ENCODE data around the gene ECSCR.

Gene ECSCR

DNA sequence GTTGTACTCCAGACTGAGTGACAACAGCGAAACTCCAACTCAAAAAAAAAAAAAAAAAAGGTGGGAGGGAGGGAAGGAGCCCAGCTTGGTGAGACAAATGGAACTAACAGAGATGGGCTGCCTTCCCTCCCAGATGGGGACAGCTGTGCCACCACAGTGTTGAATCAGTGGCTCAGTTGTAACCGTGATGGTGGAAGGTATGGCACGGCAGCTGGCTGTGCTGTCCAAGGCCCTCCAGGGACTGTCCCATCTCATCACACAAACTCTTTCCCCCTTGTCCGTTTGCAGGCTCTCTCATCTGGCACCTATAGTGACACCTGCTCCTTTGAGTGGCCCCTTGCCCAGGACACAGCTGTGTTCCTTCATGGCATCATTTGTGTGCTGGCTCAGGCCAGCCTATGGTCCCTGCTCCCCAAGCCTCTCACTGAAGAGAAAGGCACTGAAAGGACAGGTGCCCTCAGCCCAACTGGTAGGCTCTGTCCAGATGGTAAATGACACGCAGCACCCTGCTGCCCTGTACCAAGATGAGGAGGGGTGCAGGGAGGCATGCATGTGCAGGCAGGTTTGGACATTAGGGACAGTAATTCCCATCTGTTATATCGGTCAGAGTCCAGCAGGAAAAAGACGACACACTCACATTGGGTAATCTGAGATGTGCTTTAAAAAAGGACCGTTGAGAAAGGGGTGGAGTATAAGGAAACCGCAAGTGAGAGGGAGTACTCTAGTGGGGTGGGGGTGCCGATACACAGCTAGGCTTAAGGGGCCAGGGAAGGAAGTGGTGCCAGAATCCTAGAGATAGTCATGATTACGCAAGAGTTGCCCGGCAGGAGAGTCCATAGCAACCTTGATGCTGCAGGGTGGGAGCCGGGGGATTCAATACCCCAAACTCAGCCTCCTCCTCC is 12.6 kb upstream of the ECSCR start:
- DNase-seq (ENCODE audit: low read depth in 2 of 3, low spot score in 2 of 3), result no peak

DNA sequence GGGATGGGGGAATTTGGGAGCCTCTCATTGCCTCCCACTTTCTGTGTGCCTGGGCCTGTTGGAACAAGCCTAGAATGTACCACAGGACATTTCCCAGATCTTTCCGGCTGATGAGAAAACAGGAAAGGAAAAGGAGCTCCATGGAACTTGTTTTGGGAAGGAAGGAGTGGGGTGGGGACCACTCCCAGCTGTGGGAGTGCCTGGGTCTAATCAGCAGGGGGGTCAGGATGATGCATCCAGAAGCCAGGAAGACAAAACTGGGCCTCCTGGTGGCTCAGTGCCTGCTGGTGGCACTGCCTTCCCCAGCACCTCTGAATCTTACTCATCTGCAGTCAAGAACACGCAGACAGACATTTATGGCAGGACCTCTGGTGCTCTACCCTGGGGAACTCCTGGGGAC is 11.0 kb upstream of the ECSCR start:
- no peak for DNase-seq (ENCODE audit: low read depth in 2 of 3, low spot score in 2 of 3)

DNA sequence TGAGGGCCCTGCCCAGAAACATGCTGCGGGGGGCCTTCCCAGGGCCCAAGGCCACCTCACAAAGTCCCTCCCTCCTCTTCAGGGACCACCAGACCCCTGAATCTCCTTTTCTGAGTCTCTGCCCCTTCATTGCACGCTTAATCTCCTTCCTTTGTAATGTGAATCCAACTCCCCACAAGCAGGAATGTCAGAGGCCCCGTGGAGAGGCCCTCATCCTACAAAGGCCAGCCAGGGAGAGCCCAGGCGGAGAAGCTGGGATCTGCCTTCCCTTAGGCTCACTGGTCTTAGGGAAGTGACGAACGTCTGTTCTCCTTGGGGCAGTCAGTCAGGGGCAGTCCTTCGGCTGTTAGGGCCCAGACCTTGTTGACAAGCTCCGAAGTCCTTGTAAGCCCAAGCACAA is 10.6 kb upstream of the ECSCR start:
- DNase-seq (ENCODE audit: low read depth in 2 of 3, low spot score in 2 of 3), result no peak

DNA sequence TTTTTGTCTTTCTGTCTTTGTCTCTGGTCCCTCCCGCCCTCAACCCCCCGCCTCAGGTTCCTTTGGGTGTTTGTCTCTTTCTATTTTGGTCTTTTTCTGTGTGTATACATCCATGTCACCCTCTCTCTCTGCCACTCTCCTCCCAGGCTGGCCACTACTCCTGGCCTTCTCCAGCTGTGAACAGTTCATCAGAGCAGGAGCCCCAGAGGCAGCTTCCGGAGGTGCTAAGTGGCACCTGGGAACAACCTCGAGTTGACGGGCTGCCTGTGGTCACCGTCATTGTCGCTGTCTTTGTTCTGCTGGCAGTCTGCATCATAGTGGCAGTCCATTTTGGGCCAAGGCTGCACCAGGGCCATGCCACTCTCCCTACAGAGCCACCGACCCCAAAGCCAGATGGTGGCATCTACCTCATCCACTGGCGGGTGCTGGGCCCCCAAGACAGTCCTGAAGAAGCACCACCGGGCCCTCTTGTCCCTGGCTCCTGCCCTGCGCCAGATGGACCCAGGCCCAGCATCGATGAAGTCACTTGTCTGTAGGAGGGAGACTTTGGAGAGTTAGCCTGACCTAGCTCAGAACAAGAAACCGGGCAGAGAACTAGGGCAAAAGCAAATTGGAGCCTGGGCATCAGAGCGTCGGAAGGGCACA is 10.0 kb upstream of the ECSCR start:
- no peak for DNase-seq (ENCODE audit: low read depth in 2 of 3, low spot score in 2 of 3)

DNA sequence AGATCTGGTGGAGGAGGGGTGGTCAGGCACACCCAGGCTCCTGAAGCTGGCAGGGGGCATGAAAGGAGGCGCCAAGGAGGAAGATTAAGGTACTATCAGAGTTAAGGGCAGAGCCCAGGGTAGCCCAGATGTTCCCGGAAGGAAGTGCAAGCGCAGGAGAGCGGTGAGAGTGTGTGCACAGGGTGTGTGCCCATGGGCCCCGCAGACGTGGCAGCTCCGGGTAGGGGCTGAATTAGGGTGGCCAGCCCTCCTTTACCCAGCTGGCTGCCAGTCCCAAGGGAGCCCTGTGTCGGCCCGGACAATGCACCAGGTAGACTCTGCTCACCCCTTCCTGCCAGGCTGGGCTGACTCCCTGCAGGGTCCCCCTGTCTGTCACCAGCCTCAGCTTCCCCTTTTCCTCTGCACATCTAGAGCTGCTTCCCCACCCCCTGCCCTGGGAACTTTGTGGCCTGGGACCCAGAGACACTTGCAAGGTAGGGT is 8.3 kb upstream of the ECSCR start, which contains the start of gene SMIM33:
Gene SMIM33 (plus strand): TSS at position 184 of the 480 bp plus-strand sequence. CDS start 118 bp downstream, at position 302.
- no peak for DNase-seq (ENCODE audit: low read depth in 2 of 3, low spot score in 2 of 3)

DNA sequence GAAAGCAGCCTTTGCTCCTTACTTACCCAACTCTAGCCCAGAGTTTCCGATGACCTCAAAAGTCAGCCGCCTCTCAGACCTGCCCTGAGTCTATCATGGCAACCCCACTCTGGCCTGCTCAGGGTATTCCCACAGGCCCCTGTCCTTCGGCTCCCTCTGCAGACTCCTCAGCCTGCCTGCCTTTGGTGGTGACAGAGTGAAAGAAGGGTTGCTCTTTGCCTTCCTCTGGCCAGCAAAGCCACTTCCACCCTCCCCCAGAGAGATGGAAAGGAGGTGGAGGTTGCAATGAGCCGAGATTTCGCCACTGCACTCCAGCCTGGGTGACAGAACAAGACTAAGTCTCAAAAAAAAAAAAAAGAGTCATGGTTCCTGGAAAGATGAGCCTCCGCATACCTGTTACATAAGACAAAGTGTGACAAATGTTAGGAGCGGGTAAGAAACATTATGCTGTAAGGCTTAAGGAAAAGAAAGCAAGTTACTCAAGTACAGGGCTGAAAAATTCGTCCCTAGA is 5.9 kb upstream of the ECSCR start:
- DNase-seq (ENCODE audit: low read depth in 2 of 3, low spot score in 2 of 3), result no peak

DNA sequence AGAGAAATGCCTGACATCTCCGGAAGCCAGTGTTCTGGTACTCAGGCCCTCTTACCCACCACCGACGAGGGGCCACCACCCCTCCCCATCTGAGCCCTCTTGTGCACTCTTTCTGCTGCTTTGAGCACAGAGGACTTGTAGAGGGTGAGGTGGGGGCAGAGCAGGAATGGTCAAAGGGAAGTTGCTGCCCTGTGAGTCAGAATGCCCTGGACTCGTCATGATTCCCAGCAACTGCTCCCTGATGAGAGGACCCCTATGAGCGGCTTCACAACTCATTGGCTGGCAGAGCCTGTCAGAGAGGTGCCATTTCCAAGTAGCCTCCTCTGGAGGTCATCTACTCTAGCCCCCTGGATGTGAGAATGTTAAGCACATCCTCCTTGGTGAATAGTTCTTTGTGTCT is 845 bp downstream of the ECSCR start:
- no peak for DNase-seq (ENCODE audit: low read depth in 2 of 3, low spot score in 2 of 3)

DNA sequence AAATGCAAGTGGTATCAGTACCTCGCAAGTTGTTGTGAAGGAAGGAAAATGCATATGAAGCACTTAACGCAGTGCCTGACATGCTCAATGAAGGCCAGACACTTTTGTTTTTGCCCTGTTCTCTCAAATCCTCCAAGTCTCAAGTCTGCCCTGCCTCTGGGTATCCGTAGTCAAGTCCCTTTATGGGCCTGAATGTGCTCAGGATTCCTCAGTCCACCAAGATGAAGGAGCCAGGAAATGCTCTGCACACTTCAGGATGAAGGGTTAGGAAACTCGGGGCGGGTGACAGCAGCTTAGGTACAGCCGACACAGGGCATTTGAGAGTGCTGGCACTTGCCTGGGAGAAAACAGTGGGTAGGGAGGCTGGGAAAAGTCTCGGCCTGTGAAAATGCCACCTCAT is 1.4 kb downstream of the ECSCR start:
- DNase-seq (ENCODE audit: low read depth in 2 of 3, low spot score in 2 of 3), result no peak

DNA sequence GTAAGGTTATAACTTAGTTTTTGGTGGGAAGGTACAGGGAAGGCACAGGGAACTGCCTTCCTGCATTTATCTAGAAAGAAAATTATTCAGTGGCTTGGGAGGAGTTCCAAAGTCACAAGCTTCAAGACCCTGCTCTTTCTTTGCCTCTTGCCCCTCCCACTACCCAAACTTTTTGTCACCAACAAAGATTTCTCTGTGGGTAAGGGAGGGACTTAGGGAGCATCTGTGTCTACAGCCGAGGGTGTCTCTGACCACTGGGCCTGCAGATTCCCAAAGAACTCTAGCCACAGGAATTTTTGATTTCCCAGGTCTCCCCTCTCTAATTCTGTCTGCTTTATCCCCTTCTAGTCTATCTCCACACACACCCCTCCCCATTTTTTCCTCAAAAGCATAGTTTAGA is 2.1 kb downstream of the ECSCR start:
- DNase-seq (ENCODE audit: low read depth in 2 of 3, low spot score in 2 of 3), result no peak

DNA sequence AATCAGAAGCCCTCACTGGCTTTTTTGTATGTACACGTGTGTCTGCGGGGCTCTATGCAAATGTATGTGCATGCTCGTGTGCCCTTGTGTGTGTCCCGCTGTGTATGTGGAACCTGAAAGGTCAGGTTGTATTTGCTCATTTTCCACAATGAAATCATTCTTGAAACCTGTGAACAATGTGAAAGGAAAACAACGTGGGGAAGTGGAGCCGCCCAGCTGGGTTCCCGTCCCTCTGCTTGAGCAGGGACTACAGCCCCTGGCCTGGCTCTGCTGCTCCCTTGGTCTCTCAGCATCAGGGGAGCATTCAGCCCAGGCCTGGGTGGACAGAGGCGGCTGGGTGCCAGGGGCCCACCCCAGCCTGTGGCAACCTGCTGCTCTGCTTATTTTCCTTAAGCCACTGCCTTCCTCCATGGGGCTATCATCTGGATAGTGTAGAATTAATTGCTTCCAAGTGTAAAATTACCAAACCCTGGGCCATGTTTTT is 3.0 kb downstream of the ECSCR start:
- no peak for DNase-seq (ENCODE audit: low read depth in 2 of 3, low spot score in 2 of 3)

DNA sequence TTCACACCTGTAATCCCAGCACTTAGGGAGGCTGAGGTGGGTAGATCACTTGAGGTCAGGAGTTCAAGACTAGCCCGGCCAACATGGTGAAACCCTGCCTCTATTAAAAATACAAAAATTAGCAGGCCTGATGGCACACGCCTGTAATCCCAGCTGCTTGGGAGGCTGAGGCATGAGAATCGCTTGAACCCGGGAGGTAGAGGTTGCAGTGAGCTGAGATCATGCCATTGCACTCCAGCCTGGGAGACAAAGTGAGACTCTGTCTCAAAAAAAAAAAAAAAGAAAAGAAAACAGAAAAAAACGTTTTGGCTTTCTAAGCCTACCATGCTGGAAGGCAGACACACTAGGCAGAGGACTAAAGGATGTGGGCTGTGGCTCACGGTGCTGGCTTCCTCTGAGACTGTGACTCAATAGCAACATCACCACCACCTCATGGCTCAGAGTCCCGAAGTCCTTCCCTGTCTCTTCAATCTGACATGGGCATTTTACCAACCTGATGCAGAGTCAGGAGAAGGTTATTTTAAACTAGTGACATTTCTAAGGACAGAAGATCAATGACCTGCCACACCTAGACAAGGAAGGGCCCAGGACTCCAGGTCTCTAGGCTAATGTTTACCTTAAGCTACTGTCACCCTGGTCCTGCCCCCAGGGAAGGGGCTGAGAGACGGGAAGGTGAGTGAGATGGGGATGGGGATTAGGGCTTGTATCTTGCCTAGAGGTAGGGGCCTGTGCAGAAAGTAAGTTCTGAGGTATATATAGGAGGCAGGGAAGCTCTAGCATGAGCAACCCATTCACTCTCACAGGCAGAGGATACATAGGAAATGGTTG is 3.7 kb downstream of the ECSCR start:
- no peak for DNase-seq (ENCODE audit: low read depth in 2 of 3, low spot score in 2 of 3)

DNA sequence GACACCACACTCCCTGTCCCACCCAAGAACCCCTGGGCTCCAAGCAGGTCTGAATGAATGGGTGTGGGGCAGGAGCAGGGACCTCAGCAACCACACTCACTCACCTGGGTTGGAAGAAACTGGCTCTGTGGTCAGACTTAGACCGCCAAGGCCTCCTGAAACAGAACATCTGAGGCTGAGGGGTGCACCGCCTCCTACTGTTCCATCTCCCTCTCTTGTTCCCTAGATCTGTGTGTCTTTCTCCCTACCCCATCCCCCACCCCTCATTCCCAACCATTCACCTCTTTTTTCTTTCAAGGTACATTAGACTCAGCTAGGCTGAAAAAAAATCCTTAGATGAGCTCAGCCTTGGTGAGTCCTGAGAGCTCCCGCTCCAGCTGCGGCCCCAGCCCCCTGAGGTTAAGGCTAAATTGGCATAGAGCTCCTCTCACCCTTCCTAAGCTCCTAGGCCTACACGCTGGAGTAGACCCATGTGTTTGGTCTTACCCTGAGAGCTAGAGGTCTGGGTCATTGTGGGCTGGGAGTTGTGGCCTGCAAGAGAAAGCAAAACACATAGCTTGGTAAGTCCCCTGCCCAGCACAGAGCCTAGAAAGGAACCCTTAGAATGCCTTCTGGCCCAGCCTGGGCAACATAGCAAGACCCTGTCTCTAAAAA is 4.8 kb downstream of the ECSCR start:
- no peak for DNase-seq (ENCODE audit: low read depth in 2 of 3, low spot score in 2 of 3)

DNA sequence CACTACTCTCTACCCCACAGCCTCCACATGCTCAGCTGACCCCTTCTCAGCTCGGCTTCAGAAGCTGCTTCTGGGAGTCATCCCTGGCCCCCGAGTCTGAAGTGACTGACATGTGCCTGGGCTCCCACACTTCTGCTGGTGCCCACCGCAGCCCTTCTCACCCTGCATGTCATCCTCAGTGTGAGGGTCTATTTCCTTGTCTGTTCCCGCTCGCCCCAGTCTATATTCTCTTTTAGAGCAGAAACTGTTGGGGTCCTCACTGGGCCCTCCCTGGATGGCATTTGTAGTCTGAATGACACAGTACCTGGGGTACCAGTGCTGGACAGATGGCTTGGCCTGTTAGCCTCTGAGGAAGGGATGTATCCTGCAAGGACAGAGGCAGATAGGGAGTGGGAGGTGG is 5.3 kb downstream of the ECSCR start:
- DNase-seq (ENCODE audit: low read depth in 2 of 3, low spot score in 2 of 3), result no peak

DNA sequence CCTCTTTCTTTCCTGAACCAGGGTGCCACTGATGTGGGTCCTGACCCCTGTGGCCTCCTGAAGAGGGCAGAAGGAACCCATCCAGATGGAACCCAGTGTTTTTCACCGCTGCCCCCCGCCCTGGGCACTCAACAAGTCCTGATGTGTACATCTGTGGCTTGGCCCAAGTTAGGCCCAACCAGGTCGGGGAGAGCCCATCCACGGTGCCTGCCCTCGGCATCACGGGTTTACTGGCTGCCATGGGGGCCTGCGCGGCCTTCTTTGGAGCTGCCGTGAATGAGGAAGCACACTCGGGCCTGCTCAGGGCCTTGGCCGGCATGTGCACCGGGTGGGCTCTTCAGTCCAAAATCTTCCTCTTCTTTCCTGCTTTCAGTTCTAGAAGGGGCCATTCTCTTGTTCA is 5.8 kb downstream of the ECSCR start:
- no peak for DNase-seq (ENCODE audit: low read depth in 2 of 3, low spot score in 2 of 3)

DNA sequence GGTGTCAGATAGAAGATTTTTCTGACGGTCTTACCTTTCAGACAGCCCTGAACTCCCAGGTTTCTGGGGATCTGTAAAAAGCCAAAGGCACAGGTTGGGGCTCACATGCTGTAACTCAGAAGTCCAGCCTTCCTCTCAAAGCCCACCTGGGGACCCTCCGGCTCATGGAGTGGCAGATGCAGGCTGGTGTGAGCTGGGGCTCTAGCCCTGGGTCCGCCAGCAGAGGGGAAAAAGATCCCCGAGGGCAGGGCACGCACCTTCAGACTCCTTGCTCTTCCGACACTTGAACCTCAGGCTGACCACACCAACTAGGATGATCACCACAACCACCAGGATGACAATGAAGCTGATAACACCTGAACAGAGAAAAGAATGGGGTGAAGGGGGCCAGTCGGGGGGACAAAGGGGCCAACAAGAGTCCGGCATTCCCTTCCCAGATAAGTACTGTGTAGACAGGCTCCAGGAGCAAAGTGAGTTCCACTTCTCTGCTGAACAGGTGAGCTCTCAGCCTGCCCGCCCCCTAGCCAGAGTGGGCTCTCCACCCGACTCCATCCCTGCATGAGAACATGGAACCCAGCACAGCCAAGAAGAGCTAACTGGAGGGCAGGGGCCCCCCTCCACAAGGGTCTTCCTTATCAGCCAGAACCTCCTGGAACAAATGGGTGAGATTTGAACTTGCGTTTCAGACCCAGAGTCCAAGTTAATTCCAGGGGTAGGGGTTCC is 7.8 kb downstream of the ECSCR start:
- DNase-seq (ENCODE audit: low read depth in 2 of 3, low spot score in 2 of 3), result no peak

DNA sequence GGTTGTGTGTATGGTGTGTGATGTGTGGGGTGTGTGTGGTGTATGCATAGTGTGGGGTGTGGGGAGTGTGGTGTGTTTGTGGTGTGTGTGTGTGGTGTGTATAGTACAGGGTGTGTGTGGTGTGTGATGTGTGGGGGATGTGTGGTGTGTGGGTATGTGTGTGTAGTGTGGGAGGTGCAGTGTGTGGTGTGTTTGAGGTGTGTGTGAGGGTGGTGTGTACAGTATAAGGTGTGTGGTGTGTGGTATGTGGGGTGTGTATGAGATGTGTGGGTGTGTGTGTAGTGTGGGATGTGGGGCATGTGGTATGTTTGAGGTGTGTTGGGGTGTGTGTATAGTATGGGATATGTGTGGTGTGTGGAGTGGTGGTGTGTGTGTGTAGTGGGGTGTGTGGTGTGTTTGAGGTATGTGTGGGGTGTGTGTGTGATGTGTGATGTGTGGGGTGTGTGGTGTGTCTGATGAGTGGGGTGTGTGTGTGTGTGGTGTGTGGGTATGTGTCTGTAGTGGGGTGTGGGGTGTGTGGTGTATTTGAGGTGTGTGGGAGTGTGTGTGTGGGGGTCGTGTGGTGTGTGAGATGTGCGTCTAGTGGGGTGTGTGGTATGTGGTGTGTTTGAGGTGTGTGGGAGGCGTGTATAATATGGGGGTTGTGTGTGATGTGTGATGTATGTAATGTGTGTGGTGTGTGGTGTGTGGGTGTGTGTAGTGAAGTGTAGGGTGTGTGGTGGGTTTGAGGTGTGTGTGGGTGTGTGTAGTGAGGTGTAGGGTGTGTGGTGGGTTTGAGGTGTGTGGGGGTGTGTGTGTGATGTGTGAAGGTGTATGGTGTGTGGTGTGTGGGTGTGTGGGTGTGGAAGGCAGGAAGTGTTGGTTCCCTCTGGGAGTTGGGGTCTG is 8.6 kb downstream of the ECSCR start:
- no peak for DNase-seq (ENCODE audit: low read depth in 2 of 3, low spot score in 2 of 3)

DNA sequence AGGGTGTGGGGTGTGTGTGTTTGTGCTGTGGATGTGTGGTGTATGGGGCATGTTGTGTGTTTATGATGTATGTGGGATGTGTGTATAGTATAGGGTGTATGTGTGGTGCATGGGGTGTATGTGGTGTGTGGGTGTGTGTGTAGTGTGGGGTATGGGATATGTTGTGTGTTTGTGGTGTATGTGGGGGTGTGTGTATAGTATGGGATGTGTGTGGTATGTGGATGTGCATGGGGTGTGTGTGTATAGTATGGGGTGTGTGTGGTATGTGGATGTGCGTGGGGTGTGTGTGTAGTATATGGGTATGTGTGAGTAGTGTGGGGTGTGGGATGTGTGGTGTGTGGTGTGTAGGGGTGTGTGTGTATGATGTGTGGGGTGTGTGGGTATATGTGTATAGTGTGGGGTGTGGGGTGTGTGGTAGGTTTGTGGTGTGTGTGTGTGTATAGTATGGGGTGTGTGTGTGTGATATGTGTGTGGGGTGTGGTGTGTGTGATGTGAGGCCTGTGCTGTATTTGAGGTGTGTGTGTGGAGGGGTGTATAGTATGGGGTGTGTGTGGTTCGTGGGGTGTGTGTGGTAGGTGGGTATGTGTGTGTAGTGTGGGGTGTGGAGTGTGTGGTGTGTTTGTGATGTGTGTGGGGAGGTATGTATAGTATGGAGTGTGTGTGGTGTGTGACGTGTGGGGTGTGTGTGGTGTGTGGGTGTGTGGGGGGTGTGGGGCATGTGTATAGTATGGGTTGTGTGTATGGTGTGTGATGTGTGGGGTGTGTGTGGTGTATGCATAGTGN is 10.5 kb downstream of the ECSCR start:
- no peak for DNase-seq (ENCODE audit: low read depth in 2 of 3, low spot score in 2 of 3)

DNA sequence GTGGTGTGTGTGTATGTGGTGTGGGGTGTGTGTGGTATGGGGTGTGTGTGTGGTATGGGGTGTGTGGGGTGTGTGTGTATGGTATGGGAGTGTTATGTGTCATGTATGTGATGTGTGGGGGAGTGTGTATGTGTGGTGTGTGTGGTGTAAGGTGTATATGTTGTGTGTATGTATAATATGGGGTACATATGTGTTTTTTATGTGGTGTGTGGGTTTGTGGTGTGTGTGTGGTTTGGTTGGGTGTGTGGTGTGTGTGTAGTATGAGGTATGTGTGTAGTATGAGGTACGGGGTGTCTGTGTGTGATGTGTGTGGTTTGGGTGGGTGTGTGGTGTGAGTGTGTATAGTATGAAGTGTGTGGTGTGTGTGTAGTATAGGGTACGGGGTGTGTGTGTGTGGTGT is 11.4 kb downstream of the ECSCR start:
- no peak for DNase-seq (ENCODE audit: low read depth in 2 of 3, low spot score in 2 of 3)
